ENCODE data around the gene UNK. TPM values are rescaled to one million over a fixed set of nuclear protein-coding genes. Genes with fewer than 3 reads are reported as not detected.

UNK gene
- total and polyA plus RNA-seq, 2 donors (not counting 1 experiment from before 2014, with no cell fraction given): 35.5 to 70.3 TPM

DNA sequence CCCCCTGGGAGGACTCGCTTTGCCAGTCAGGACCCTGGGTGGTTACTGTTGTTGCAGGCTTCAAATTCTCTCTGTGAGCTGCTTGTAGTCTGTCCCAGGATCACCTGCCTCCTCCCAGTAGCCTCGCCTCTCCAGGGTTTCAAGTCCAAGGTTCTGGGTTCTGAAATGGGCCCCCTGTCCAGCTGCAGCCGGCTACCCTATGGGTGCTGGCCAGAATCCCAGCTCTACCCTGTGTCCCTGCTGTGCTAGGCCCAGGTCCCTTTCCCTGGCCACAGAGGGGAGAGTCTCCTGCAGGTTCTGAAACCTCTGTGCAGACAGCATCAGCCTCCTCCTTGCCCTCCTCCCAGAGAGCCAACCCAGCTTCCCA, 38.2 kb downstream of the UNK start:
- ATAC-seq (ENCODE audit: low read depth): no peak
- Histone ChIP-seq H3K27me3 (replicated peaks in 1 of 4; ENCODE audit: control extremely low read depth in 1 of 4, control insufficient read depth in 3 of 4, insufficient read depth in 4 of 4, low read length in 3 of 4) (no peaks in the 10 kb centered on the region), H3K4me2 (replicated peaks; ENCODE audit: low read depth, low read length, poor library complexity, severe bottlenecking) (no peak overlapping the region), H4K20me1 (ENCODE audit: control insufficient read depth, insufficient read depth, low read length, poor library complexity, severe bottlenecking) (no peaks in the 10 kb centered on the region), H3K9ac (ENCODE audit: low read length) (no peak overlapping the region), H3K27ac (ENCODE audit: low read length in 2 of 2) (no peak overlapping the region), H3K4me3 (ENCODE audit: control extremely low read depth in 1 of 5, extremely low read depth in 1 of 5, insufficient read depth in 1 of 5, low read depth in 2 of 5, low read length in 4 of 5) (no peak overlapping the region), H3K36me3 (replicated peaks in 1 of 2; ENCODE audit: control extremely low read depth in 1 of 2, control insufficient read depth in 1 of 2, extremely low read depth in 1 of 2, insufficient read depth in 2 of 2, low read length in 1 of 2) (peaks cover 0 to 66% of the 10 kb centered on the region in 2 experiments), H3K79me2 (ENCODE audit: control insufficient read depth, insufficient read depth, low read length) (no peaks in the 10 kb centered on the region), H3K9me3 (ENCODE audit: control extremely low read depth in 1 of 3, control insufficient read depth in 2 of 3, insufficient read depth in 1 of 3, low read length in 2 of 3) (no peaks in the 10 kb centered on the region), H3K4me1 (ENCODE audit: control insufficient read depth in 2 of 2, insufficient read depth in 2 of 2, low read length in 2 of 2) (peaks cover 8 to 15% of the 10 kb centered on the region in 2 donors), H2AFZ (ENCODE audit: insufficient read depth, low read depth, low read length, poor library complexity, severe bottlenecking) (no peak overlapping the region)
- Mint-ChIP-seq H3K4me1 (peaks cover 18% of the 10 kb centered on the region), H3K4me3 (no peak overlapping the region), H3K27ac (no peak overlapping the region), H3K9me3 (ENCODE audit: insufficient read depth) (no peaks in the 10 kb centered on the region), H3K27me3 (no peaks in the 10 kb centered on the region)
- DNase-seq: no peak
- intact Hi-C loops (cut with micrococcal nuclease): no loop called here
- ChIA-PET CTCF (interaction anchor here (1.2 to 1.7 kb wide), 4 partner anchors 16 to 73 kb away, joined by 3 to 4 read pairs (median 3); partner anchors contain the start of gene GALK1), POLR2A (interaction anchor here (0.6 kb wide), 2 partner anchors 53 to 1366 kb away, joined by 3 read pairs; no protein-coding TSS in a partner anchor)
- no peak for TF ChIP-seq EZH2 (IDR thresholded peaks at IDR 0.05; ENCODE audit: borderline replicate concordance, insufficient read depth, low read depth, low read length, poor library complexity, severe bottlenecking)
- TF ChIP-seq, protein P1, sequence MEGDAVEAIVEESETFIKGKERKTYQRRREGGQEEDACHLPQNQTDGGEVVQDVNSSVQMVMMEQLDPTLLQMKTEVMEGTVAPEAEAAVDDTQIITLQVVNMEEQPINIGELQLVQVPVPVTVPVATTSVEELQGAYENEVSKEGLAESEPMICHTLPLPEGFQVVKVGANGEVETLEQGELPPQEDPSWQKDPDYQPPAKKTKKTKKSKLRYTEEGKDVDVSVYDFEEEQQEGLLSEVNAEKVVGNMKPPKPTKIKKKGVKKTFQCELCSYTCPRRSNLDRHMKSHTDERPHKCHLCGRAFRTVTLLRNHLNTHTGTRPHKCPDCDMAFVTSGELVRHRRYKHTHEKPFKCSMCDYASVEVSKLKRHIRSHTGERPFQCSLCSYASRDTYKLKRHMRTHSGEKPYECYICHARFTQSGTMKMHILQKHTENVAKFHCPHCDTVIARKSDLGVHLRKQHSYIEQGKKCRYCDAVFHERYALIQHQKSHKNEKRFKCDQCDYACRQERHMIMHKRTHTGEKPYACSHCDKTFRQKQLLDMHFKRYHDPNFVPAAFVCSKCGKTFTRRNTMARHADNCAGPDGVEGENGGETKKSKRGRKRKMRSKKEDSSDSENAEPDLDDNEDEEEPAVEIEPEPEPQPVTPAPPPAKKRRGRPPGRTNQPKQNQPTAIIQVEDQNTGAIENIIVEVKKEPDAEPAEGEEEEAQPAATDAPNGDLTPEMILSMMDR (IDR thresholded peaks at IDR 0.05): no peak
- 100% methylated on average over 3 of the region's 3 CpGs for WGBS (ENCODE audit: insufficient coverage)

DNA sequence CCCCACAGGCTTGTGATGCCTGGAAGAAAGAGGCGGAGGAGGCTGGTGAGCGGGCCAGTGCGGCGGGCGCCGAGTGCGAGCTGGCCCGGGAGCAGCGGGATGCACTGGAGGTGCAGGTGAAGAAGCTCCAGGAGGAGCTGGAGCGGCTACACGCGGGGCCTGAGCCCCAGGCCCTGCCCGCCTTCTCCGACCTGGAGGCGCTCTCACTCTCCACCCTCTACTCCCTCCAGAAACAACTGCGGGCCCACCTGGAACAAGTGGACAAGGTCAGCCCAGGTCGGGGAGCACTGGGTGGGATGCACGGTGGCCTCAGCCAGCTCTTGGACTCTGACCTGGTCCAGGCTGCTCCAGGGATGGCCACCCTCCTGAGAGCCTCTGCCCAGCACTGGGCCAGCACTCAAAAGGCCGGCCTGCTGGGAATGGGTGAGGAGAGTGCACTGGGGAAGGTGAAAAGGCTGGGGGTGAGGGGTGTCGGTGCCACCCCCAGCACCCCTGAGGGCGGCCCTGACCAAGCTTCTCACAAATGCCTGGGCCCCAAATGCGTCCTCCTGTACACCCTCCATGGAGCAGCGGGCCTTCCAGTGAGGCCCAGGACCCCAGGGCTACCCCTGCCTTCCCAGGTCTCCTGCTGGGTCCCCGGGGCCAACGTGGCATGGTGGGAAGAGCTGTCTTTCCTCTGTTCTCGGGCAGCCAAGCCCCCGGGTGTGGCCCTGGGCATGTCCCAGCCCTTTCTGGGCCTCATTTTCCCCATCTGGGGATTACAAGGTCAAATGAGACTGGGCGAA, 38.8 kb downstream of the UNK start:
- no peaks in the 10 kb centered on the region for H3K9me3 ChIP-seq (ENCODE audit: control extremely low read depth in 1 of 3, control insufficient read depth in 2 of 3, insufficient read depth in 1 of 3, low read length in 2 of 3)
- no peaks in the 10 kb centered on the region for H3K27me3 ChIP-seq (replicated peaks in 1 of 4; ENCODE audit: control extremely low read depth in 1 of 4, control insufficient read depth in 3 of 4, insufficient read depth in 4 of 4, low read length in 3 of 4)
- no peak for ATAC-seq (ENCODE audit: low read depth)
- ChIA-PET POLR2A (interaction anchor here (0.6 to 1.2 kb wide), 2 partner anchors 47 to 1366 kb away, joined by 3 to 4 read pairs; no protein-coding TSS in a partner anchor), CTCF (interaction anchor here (1.2 to 1.3 kb wide), 2 partner anchors 22 to 58 kb away, joined by 3 read pairs; partner anchors contain the start of gene GALK1)
- no peak overlapping the region for H3K9ac ChIP-seq (ENCODE audit: low read length)
- H2AFZ ChIP-seq (ENCODE audit: insufficient read depth, low read depth, low read length, poor library complexity, severe bottlenecking): no peak overlapping the region
- no peak overlapping the region for H3K4me2 ChIP-seq (replicated peaks; ENCODE audit: low read depth, low read length, poor library complexity, severe bottlenecking)
- Mint-ChIP-seq H3K27ac (no peak overlapping the region), H3K4me1 (peaks cover 24% of the 10 kb centered on the region), H3K4me3 (no peak overlapping the region), H3K9me3 (ENCODE audit: insufficient read depth) (no peaks in the 10 kb centered on the region), H3K27me3 (no peaks in the 10 kb centered on the region)
- H3K27ac ChIP-seq (ENCODE audit: low read length in 2 of 2): no peak overlapping the region
- TF ChIP-seq EZH2 (IDR thresholded peaks at IDR 0.05; ENCODE audit: borderline replicate concordance, insufficient read depth, low read depth, low read length, poor library complexity, severe bottlenecking): no peak
- TF ChIP-seq, protein P1 (IDR thresholded peaks at IDR 0.05): no peak
- H3K4me1 ChIP-seq (ENCODE audit: control insufficient read depth in 2 of 2, insufficient read depth in 2 of 2, low read length in 2 of 2): peaks cover 8 to 19% of the 10 kb centered on the region in 2 donors
- intact Hi-C loops (cut with micrococcal nuclease): no loop called here
- DNase-seq: no peak
- no peaks in the 10 kb centered on the region for H3K79me2 ChIP-seq (ENCODE audit: control insufficient read depth, insufficient read depth, low read length)
- no peaks in the 10 kb centered on the region for H4K20me1 ChIP-seq (ENCODE audit: control insufficient read depth, insufficient read depth, low read length, poor library complexity, severe bottlenecking)
- peaks cover 0 to 61% of the 10 kb centered on the region in 2 experiments for H3K36me3 ChIP-seq (replicated peaks in 1 of 2; ENCODE audit: control extremely low read depth in 1 of 2, control insufficient read depth in 1 of 2, extremely low read depth in 1 of 2, insufficient read depth in 2 of 2, low read length in 1 of 2)
- no peak overlapping the region for H3K4me3 ChIP-seq (ENCODE audit: control extremely low read depth in 1 of 5, extremely low read depth in 1 of 5, insufficient read depth in 1 of 5, low read depth in 2 of 5, low read length in 4 of 5)
- WGBS (ENCODE audit: insufficient coverage): 81% methylated on average over 19 of the region's 28 CpGs

Data from B cell (primary cell).